ENCODE results near the gene CNOT6.

DNA sequence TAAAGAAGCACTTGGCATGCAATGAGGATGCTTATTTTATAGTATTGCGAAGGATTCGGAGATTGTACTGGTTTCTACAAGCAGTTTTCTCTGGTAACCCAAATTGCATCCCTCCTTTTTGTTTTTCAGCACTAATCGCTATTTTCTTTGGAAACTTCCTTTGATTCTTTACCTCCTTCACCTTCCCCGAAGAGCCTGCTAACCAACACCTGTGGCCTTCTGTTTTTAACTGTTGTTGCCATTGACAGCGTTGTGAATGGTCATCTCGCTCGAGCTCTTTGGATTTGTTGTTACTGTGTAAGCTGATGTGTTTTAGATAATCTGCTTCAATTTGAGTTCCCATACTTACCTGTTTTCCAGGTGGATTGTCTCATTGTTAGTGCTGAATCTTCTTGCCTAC is 1.1 kb downstream of the CNOT6 start:
- TF ChIP-seq, protein P1, sequence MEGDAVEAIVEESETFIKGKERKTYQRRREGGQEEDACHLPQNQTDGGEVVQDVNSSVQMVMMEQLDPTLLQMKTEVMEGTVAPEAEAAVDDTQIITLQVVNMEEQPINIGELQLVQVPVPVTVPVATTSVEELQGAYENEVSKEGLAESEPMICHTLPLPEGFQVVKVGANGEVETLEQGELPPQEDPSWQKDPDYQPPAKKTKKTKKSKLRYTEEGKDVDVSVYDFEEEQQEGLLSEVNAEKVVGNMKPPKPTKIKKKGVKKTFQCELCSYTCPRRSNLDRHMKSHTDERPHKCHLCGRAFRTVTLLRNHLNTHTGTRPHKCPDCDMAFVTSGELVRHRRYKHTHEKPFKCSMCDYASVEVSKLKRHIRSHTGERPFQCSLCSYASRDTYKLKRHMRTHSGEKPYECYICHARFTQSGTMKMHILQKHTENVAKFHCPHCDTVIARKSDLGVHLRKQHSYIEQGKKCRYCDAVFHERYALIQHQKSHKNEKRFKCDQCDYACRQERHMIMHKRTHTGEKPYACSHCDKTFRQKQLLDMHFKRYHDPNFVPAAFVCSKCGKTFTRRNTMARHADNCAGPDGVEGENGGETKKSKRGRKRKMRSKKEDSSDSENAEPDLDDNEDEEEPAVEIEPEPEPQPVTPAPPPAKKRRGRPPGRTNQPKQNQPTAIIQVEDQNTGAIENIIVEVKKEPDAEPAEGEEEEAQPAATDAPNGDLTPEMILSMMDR (IDR thresholded peaks at IDR 0.05 in 2 of 3, conservative IDR thresholded peaks at IDR 0.05 in 1 of 3; ENCODE audit: borderline replicate concordance in 1 of 3, insufficient read depth in 1 of 3, low read depth in 2 of 3, low read length in 2 of 3): no peak
- TF ChIP-seq EZH2 (IDR thresholded peaks at IDR 0.05): no peak
- TF ChIP-seq ZNF274 (IDR thresholded peaks at IDR 0.05; ENCODE audit: low read depth, low read length): no peak
- no peak for TF ChIP-seq POLR2AphosphoS5 (IDR thresholded peaks at IDR 0.05; ENCODE audit: low read depth, low read length)
- TF ChIP-seq POLR2A (IDR thresholded peaks at IDR 0.05; ENCODE audit: borderline replicate concordance, extremely low read depth, insufficient read depth, insufficient read length): no peak
- no peak for TF ChIP-seq CBX3 (IDR thresholded peaks at IDR 0.05; ENCODE audit: low read depth)
- no peak for TF ChIP-seq EGR1 (IDR thresholded peaks at IDR 0.05; ENCODE audit: low read depth)
- TF ChIP-seq CEBPB (IDR thresholded peaks at IDR 0.05; ENCODE audit: low read depth): no peak
- TF ChIP-seq, protein P2, sequence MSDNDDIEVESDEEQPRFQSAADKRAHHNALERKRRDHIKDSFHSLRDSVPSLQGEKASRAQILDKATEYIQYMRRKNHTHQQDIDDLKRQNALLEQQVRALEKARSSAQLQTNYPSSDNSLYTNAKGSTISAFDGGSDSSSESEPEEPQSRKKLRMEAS (IDR thresholded peaks at IDR 0.05): no peak
- no peak for TF ChIP-seq RAD21 (IDR thresholded peaks at IDR 0.05; ENCODE audit: low read depth)
- TF ChIP-seq ZFX (IDR thresholded peaks at IDR 0.05): no peak

Measured in HCT116 (cell line).